Liver (tissue), 3 donors: Measurements from ENCODE around the gene B4GALT1.

Experiments
- EGR1 ChIP-seq, 2 donors: IDR thresholded peaks; 2 replicates each; pipeline ENCODE4 v1.6.1; 2016 to 2018; ENCODE audit warnings: antibody characterized with exemption in 2 of 2, low read depth in 2 of 2
- FOXA1 ChIP-seq: IDR thresholded peaks from 2 replicates; pipeline ENCODE4 v1.6.1; 2016; ENCODE audit warnings: antibody characterized with exemption
- HNF4G ChIP-seq: IDR thresholded peaks from 2 replicates; pipeline ENCODE4 v1.6.1; 2016; ENCODE audit warnings: antibody characterized with exemption
- JUND ChIP-seq, 2 donors: IDR thresholded peaks; 2 replicates each; pipeline ENCODE4 v1.6.1; 2016; ENCODE audit warnings: antibody characterized with exemption in 2 of 2
- RAD21 ChIP-seq, 2 donors: IDR thresholded peaks; 2 replicates each; pipeline ENCODE4 v1.6.1; 2016; ENCODE audit warnings: antibody characterized with exemption in 2 of 2, mild to moderate bottlenecking in 2 of 2
- RXRA ChIP-seq, 2 donors: IDR thresholded peaks; 2 replicates each; pipeline ENCODE4 v1.6.1; 2017 to 2018; ENCODE audit warnings: antibody characterized with exemption in 2 of 2, mild to moderate bottlenecking in 1 of 2
- TAF1 ChIP-seq: conservative IDR thresholded peaks from 2 replicates; pipeline ENCODE4 v1.6.1; 2016; ENCODE audit warnings: antibody characterized with exemption, mild to moderate bottlenecking
- YY1 ChIP-seq: IDR thresholded peaks from 2 replicates; pipeline ENCODE4 v1.6.1; 2016; ENCODE audit warnings: antibody characterized with exemption, mild to moderate bottlenecking
- TF ChIP-seq, protein P1 (sequence below): fragments of 150-350 bp; IDR thresholded peaks from 2 replicates; pipeline ENCODE4 v1.5.1; 2017; ENCODE audit warnings: improper control_type of control experiment, low read depth, low read length; ENCODE audit not compliant: missing input control
- TF ChIP-seq, protein P2 (sequence below): IDR thresholded peaks from 2 replicates; pipeline ENCODE4 v1.6.1; 2016; ENCODE audit warnings: antibody characterized with exemption
- TF ChIP-seq, protein P3 (sequence below): IDR thresholded peaks from 2 replicates; pipeline ENCODE4 v1.6.1; 2016; ENCODE audit warnings: antibody characterized with exemption
- TF ChIP-seq, protein P4 (sequence below): IDR thresholded peaks from 2 replicates; pipeline ENCODE4 v1.6.1; 2016; ENCODE audit warnings: antibody characterized with exemption, mild to moderate bottlenecking
- donor health status: healthy.
- donor health status: healthy.

DNA sequence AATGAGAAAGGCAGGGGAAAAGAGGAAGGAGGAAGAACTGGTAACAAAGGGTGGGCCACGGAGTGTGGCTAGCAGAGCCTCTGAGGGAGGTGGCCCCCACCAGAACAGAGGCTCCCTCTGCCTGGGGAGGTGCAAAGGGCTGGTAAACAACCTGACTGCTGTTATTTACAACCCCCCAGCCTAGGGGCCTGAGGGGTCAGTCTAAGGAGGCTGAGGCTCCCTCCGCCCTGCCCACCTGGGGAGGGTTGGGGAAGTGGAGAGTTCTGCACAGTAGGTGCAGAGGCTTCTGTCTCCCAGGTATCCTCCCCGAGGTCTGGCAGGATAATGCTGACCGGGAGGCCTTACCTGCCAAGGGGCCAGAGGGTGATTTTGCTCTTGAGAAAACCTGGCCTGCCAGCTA is 55.0 kb downstream of the B4GALT1 start:
- no peak for TF ChIP-seq TAF1
- TF ChIP-seq, protein P1, sequence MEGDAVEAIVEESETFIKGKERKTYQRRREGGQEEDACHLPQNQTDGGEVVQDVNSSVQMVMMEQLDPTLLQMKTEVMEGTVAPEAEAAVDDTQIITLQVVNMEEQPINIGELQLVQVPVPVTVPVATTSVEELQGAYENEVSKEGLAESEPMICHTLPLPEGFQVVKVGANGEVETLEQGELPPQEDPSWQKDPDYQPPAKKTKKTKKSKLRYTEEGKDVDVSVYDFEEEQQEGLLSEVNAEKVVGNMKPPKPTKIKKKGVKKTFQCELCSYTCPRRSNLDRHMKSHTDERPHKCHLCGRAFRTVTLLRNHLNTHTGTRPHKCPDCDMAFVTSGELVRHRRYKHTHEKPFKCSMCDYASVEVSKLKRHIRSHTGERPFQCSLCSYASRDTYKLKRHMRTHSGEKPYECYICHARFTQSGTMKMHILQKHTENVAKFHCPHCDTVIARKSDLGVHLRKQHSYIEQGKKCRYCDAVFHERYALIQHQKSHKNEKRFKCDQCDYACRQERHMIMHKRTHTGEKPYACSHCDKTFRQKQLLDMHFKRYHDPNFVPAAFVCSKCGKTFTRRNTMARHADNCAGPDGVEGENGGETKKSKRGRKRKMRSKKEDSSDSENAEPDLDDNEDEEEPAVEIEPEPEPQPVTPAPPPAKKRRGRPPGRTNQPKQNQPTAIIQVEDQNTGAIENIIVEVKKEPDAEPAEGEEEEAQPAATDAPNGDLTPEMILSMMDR = no peak
- no peak for TF ChIP-seq HNF4G
- TF ChIP-seq RXRA (IDR thresholded peaks at IDR 0.05) = no peak
- TF ChIP-seq, protein P2, sequence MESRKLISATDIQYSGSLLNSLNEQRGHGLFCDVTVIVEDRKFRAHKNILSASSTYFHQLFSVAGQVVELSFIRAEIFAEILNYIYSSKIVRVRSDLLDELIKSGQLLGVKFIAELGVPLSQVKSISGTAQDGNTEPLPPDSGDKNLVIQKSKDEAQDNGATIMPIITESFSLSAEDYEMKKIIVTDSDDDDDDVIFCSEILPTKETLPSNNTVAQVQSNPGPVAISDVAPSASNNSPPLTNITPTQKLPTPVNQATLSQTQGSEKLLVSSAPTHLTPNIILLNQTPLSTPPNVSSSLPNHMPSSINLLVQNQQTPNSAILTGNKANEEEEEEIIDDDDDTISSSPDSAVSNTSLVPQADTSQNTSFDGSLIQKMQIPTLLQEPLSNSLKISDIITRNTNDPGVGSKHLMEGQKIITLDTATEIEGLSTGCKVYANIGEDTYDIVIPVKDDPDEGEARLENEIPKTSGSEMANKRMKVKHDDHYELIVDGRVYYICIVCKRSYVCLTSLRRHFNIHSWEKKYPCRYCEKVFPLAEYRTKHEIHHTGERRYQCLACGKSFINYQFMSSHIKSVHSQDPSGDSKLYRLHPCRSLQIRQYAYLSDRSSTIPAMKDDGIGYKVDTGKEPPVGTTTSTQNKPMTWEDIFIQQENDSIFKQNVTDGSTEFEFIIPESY = no peak
- TF ChIP-seq, protein P3, sequence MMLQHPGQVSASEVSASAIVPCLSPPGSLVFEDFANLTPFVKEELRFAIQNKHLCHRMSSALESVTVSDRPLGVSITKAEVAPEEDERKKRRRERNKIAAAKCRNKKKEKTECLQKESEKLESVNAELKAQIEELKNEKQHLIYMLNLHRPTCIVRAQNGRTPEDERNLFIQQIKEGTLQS = no peak
- TF ChIP-seq FOXA1 = no peak
- TF ChIP-seq YY1 = no peak
- no peak for TF ChIP-seq EGR1 (IDR thresholded peaks at IDR 0.05; ENCODE audit: low read depth in 2 of 2)
- TF ChIP-seq RAD21 (IDR thresholded peaks at IDR 0.05) = no peak
- TF ChIP-seq JUND (IDR thresholded peaks at IDR 0.05) = no peak
- TF ChIP-seq, protein P4, sequence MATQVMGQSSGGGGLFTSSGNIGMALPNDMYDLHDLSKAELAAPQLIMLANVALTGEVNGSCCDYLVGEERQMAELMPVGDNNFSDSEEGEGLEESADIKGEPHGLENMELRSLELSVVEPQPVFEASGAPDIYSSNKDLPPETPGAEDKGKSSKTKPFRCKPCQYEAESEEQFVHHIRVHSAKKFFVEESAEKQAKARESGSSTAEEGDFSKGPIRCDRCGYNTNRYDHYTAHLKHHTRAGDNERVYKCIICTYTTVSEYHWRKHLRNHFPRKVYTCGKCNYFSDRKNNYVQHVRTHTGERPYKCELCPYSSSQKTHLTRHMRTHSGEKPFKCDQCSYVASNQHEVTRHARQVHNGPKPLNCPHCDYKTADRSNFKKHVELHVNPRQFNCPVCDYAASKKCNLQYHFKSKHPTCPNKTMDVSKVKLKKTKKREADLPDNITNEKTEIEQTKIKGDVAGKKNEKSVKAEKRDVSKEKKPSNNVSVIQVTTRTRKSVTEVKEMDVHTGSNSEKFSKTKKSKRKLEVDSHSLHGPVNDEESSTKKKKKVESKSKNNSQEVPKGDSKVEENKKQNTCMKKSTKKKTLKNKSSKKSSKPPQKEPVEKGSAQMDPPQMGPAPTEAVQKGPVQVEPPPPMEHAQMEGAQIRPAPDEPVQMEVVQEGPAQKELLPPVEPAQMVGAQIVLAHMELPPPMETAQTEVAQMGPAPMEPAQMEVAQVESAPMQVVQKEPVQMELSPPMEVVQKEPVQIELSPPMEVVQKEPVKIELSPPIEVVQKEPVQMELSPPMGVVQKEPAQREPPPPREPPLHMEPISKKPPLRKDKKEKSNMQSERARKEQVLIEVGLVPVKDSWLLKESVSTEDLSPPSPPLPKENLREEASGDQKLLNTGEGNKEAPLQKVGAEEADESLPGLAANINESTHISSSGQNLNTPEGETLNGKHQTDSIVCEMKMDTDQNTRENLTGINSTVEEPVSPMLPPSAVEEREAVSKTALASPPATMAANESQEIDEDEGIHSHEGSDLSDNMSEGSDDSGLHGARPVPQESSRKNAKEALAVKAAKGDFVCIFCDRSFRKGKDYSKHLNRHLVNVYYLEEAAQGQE = no peak
